H9 (cell line): ENCODE measurements around the gene ZNF474. TPM values are rescaled to one million over a fixed set of nuclear protein-coding genes. Genes with fewer than 3 reads are reported as not detected.

ENCODE experiments used
- DNase-seq: peaks from one replicate; pipeline ENCODE4 v3.0.0-alpha.2; 2017
- H2AFZ ChIP-seq: one replicate; pipeline ENCODE4 v1.6.1; 2013; ENCODE audit warnings: mild to moderate bottlenecking, low read length, control low read depth, moderate library complexity
- H2AK5ac ChIP-seq: 2 replicates; pipeline ENCODE4 v1.6.1; 2013; ENCODE audit warnings: low read length, control low read depth, mixed read lengths; ENCODE audit not compliant: insufficient read length
- H2BK120ac ChIP-seq: one replicate; pipeline ENCODE4 v1.6.1; 2013; ENCODE audit warnings: low read depth, mild to moderate bottlenecking, low read length, control low read depth, inconsistent platforms; ENCODE audit not compliant: poor library complexity, severe bottlenecking
- H2BK12ac ChIP-seq: 2 replicates; pipeline ENCODE4 v1.6.1; 2013; ENCODE audit warnings: low read length, control low read depth, mixed read lengths, low read depth; ENCODE audit not compliant: insufficient read length
- H2BK15ac ChIP-seq: 2 replicates; pipeline ENCODE4 v1.6.1; 2013; ENCODE audit warnings: low read depth, low read length, control low read depth
- H2BK20ac ChIP-seq: one replicate; pipeline ENCODE4 v1.6.1; 2013; ENCODE audit warnings: low read depth, mild to moderate bottlenecking, low read length, control low read depth, inconsistent platforms; ENCODE audit not compliant: poor library complexity, severe bottlenecking
- H2BK5ac ChIP-seq: 2 replicates; pipeline ENCODE4 v1.6.1; 2013; ENCODE audit warnings: low read length, control low read depth, mixed read lengths; ENCODE audit not compliant: insufficient read length
- H3K14ac ChIP-seq: 2 replicates; pipeline ENCODE4 v1.6.1; 2013; ENCODE audit warnings: low read length, control low read depth; ENCODE audit not compliant: insufficient read depth
- H3K18ac ChIP-seq: 2 replicates; pipeline ENCODE4 v1.6.1; 2013; ENCODE audit warnings: low read depth, mild to moderate bottlenecking, mixed read lengths, low read length, control low read depth; ENCODE audit not compliant: insufficient read length
- H3K23ac ChIP-seq: 2 replicates; pipeline ENCODE4 v1.6.1; 2013; ENCODE audit warnings: low read length, control low read depth, mixed read lengths, low read depth; ENCODE audit not compliant: insufficient read length
- H3K23me2 ChIP-seq: 2 replicates; pipeline ENCODE4 v1.6.1; 2013; ENCODE audit warnings: low read depth, mild to moderate bottlenecking, mixed read lengths, low read length, control low read depth; ENCODE audit not compliant: insufficient read length, poor library complexity, severe bottlenecking
- H3K27ac ChIP-seq: 2 replicates; pipeline ENCODE4 v1.5.1; 2013; ENCODE audit warnings: low read length, control low read depth, mixed read lengths, low read depth; ENCODE audit not compliant: insufficient read length
- H3K27me3 ChIP-seq: 2 replicates; pipeline ENCODE4 v1.6.1; 2013; ENCODE audit warnings: low read length, control low read depth, inconsistent platforms; ENCODE audit not compliant: insufficient read depth
- H3K4ac ChIP-seq: 2 replicates; pipeline ENCODE4 v1.6.1; 2013; ENCODE audit warnings: low read depth, mild to moderate bottlenecking, control low read depth, inconsistent platforms, low read length, moderate library complexity
- H3K4me1 ChIP-seq: 2 replicates; pipeline ENCODE4 v1.6.1; 2013; ENCODE audit warnings: low read length, control low read depth, inconsistent platforms; ENCODE audit not compliant: insufficient read depth
- H3K4me2 ChIP-seq: 2 replicates; pipeline ENCODE4 v1.6.1; 2013; ENCODE audit warnings: low read length, control low read depth, mixed read lengths; ENCODE audit not compliant: insufficient read length, insufficient read depth
- H3K56ac ChIP-seq: 2 replicates; pipeline ENCODE4 v1.6.1; 2013; ENCODE audit warnings: low read depth, mild to moderate bottlenecking, mixed read lengths, low read length, control low read depth; ENCODE audit not compliant: insufficient read length
- H3K79me1 ChIP-seq: 2 replicates; pipeline ENCODE4 v1.6.1; 2013; ENCODE audit warnings: low read depth, mild to moderate bottlenecking, moderate library complexity, low read length, control low read depth, inconsistent platforms; ENCODE audit not compliant: insufficient read depth, poor library complexity, severe bottlenecking
- H3K79me2 ChIP-seq: 2 replicates; pipeline ENCODE4 v1.6.1; 2013; ENCODE audit warnings: low read length, control low read depth, inconsistent platforms; ENCODE audit not compliant: insufficient read depth
- H3K9ac ChIP-seq: 2 replicates; pipeline ENCODE4 v1.6.1; 2013; ENCODE audit warnings: low read length, control low read depth, mixed read lengths; ENCODE audit not compliant: insufficient read length; ENCODE audit errors: extremely low read depth
- H3K9me3 ChIP-seq: one replicate; pipeline ENCODE4 v1.6.1; 2013; ENCODE audit warnings: low read depth, low read length, inconsistent platforms; ENCODE audit not compliant: control insufficient read depth
- H3T11ph ChIP-seq: one replicate; pipeline ENCODE4 v1.6.1; 2013; ENCODE audit warnings: mild to moderate bottlenecking, low read length, control low read depth, inconsistent platforms
- H4K20me1 ChIP-seq: one replicate; pipeline ENCODE4 v1.6.1; 2013; ENCODE audit not compliant: control insufficient read depth, insufficient read length, insufficient read depth
- H4K5ac ChIP-seq: 2 replicates; pipeline ENCODE4 v1.6.1; 2013; ENCODE audit warnings: low read depth, mild to moderate bottlenecking, mixed read lengths, low read length, control low read depth; ENCODE audit not compliant: insufficient read length
- H4K8ac ChIP-seq: replicated peaks from 2 replicates; pipeline ENCODE4 v1.6.1; 2013; ENCODE audit warnings: low read length, control low read depth, mixed read lengths, low read depth; ENCODE audit not compliant: insufficient read length
- H4K91ac ChIP-seq: 2 replicates; pipeline ENCODE4 v1.6.1; 2013; ENCODE audit warnings: low read depth, mild to moderate bottlenecking, moderate library complexity, mixed read lengths, low read length, control low read depth; ENCODE audit not compliant: insufficient read length
- H3K27ac Mint-ChIP-seq, 3 experiments: 2 replicates in 2 of 3; 3 replicates in 1 of 3; pipeline ENCODE4 v1.8.0; 2020 to 2021; ENCODE audit warnings: mixed read lengths in 3 of 3, mild to moderate bottlenecking in 1 of 3, moderate library complexity in 1 of 3
- H3K27me3 Mint-ChIP-seq: 2 replicates; pipeline ENCODE4 v1.8.0; 2021; ENCODE audit warnings: low read depth, mild to moderate bottlenecking, moderate library complexity, mixed read lengths
- H3K36me3 Mint-ChIP-seq, 3 experiments: 2 replicates in 2 of 3; 3 replicates in 1 of 3; pipeline ENCODE4 v1.8.0; 2020 to 2021; ENCODE audit warnings: low read depth in 3 of 3, mixed read lengths in 3 of 3; ENCODE audit not compliant: insufficient read depth in 1 of 3
- H3K4me1 Mint-ChIP-seq, 2 experiments: 2 replicates each; pipeline ENCODE4 v1.8.0; 2020; ENCODE audit warnings: mixed read lengths in 2 of 2
- H3K4me3 Mint-ChIP-seq, 2 experiments: 2 replicates in 1 of 2; 3 replicates in 1 of 2; pipeline ENCODE4 v1.8.0; 2020 to 2021; ENCODE audit warnings: mild to moderate bottlenecking in 2 of 2, mixed read lengths in 2 of 2, moderate library complexity in 1 of 2
- H3K9me3 Mint-ChIP-seq, 2 experiments: 2 replicates in 1 of 2; 3 replicates in 1 of 2; pipeline ENCODE4 v1.8.0; 2020; ENCODE audit warnings: mild to moderate bottlenecking in 2 of 2, mixed read lengths in 2 of 2, moderate library complexity in 1 of 2
- WGBS: extraction: QIAGEN DNeasy Blood & Tissue Kit; methylation state at CpG from one replicate; pipeline ENCODE4 v1.1.7; 2013; ENCODE audit warnings: missing lambda C conversion rate, low lambda C conversion rate, mixed read lengths; ENCODE audit not compliant: insufficient read length; ENCODE audit errors: extremely low coverage; 5-methylcytosine and 5-hydroxymethylcytosine counted together
- total RNA-seq: library from RNA; stranded (reverse); gene quantifications from 2 replicates; pipeline ENCODE4 v1.2.1, GENCODE V29; 2021
- TF ChIP-seq, protein P1 (sequence below): fragments of 200-600 bp; sonication (generic); conservative IDR thresholded peaks from 3 replicates; pipeline ENCODE4 v1.8.0; 2021; ENCODE audit warnings: antibody characterized with exemption, mild to moderate bottlenecking

Gene ZNF474
- total RNA-seq, 1 experiment from 2014 or later, result not detected

DNA sequence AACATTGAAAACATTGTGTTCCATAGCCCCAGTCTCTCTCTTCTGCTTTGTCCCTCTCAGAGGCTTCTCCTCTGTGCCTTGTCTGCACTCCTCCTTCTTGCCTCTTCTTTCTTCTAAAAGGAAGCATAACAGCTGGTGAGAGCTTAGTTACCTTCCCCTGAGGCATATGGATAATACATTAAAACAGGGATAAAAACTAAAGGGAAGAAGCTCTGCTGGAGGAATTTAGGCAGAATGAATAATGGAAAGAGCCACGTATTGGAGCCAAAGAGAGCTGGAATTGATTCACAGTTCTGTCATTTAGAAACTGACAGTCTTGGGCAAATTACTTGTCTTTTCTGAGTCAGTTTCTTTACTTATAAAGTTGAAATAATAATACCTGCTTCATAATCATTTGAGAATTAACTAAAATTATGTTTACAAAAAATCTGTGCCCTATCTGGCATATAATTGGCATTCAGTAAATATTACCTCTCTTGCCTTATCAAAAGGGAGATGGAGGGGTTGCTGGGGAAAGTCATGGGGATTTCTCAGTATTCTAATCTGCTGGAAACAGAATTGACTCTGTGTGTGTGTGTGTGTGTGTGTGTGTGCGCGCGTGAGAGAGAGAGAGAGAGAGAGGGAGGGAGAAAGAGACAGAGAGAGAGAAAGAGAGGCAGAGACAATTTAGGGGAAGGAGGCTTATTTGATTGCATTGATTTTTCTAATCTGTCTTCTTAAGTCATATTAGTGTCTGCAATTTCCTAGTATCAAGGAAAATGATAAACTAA is 20.2 kb downstream of the ZNF474 start:
- no peak overlapping the region for H3T11ph ChIP-seq
- H2BK5ac ChIP-seq, result no peak overlapping the region
- no peaks in the 10 kb centered on the region for H3K9me3 ChIP-seq
- no peak overlapping the region for H2AK5ac ChIP-seq
- H3K4ac ChIP-seq, result no peak overlapping the region
- no peaks in the 10 kb centered on the region for H3K79me1 ChIP-seq
- no peaks in the 10 kb centered on the region for H4K20me1 ChIP-seq
- no peak overlapping the region for H2BK15ac ChIP-seq
- H3K9ac ChIP-seq, result no peak overlapping the region
- Mint-ChIP-seq H3K4me3 (no peak overlapping the region), H3K36me3 (no peaks in the 10 kb centered on the region), H3K27ac (no peak overlapping the region), H3K4me1 (peaks cover 0 to 3% of the 10 kb centered on the region in 2 experiments; a peak in 1 of 4 replicates), H3K27me3 (no peaks in the 10 kb centered on the region), H3K9me3 (no peaks in the 10 kb centered on the region)
- DNase-seq, result no peak
- H4K5ac ChIP-seq, result no peak overlapping the region
- H3K14ac ChIP-seq, result no peak overlapping the region
- H2AFZ ChIP-seq, result no peak overlapping the region
- no peak overlapping the region for H2BK12ac ChIP-seq
- no peaks in the 10 kb centered on the region for H3K4me1 ChIP-seq
- TF ChIP-seq, protein P1, sequence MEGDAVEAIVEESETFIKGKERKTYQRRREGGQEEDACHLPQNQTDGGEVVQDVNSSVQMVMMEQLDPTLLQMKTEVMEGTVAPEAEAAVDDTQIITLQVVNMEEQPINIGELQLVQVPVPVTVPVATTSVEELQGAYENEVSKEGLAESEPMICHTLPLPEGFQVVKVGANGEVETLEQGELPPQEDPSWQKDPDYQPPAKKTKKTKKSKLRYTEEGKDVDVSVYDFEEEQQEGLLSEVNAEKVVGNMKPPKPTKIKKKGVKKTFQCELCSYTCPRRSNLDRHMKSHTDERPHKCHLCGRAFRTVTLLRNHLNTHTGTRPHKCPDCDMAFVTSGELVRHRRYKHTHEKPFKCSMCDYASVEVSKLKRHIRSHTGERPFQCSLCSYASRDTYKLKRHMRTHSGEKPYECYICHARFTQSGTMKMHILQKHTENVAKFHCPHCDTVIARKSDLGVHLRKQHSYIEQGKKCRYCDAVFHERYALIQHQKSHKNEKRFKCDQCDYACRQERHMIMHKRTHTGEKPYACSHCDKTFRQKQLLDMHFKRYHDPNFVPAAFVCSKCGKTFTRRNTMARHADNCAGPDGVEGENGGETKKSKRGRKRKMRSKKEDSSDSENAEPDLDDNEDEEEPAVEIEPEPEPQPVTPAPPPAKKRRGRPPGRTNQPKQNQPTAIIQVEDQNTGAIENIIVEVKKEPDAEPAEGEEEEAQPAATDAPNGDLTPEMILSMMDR, result no peak
- no peak overlapping the region for H4K91ac ChIP-seq
- H2BK20ac ChIP-seq, result no peak overlapping the region
- H3K4me2 ChIP-seq, result no peak overlapping the region
- no peak overlapping the region for H4K8ac ChIP-seq
- no peak overlapping the region for H3K23ac ChIP-seq
- H3K56ac ChIP-seq, result no peak overlapping the region
- WGBS, result no CpG with 5 or more reads among the region's 4 CpGs
- no peak overlapping the region for H2BK120ac ChIP-seq
- H3K79me2 ChIP-seq, result no peaks in the 10 kb centered on the region
- no peaks in the 10 kb centered on the region for H3K27me3 ChIP-seq
- no peak overlapping the region for H3K27ac ChIP-seq
- H3K18ac ChIP-seq, result no peak overlapping the region
- no peaks in the 10 kb centered on the region for H3K23me2 ChIP-seq
